HG02588 (cell line): ENCODE data around the gene TMEM120B.

Experiments used
- ATAC-seq: cut with Tn5 transposase; IDR thresholded peaks from one replicate; pipeline ENCODE4 v1.9.1; 2021; ENCODE audit warnings: mild to moderate bottlenecking, moderate library complexity; ENCODE audit not compliant: unreplicated experiment

TMEM120B gene

GRCh38 chr12:121770813-121771625 lies 58.5 kb downstream of the TMEM120B start:
- no peak for ATAC-seq

GRCh38 chr12:121773011-121773777 lies 60.6 kb downstream of the TMEM120B start:
- ATAC-seq: peak; percentile 64

- no peak for ATAC-seq
These were observed 62.5 kb downstream of the TMEM120B start for GRCh38 chr12:121774968-121775474.

- no peak for ATAC-seq
These were observed 62.9 kb downstream of the TMEM120B start for GRCh38 chr12:121775501-121775900.

- ATAC-seq: no peak
These were observed 63.9 kb downstream of the TMEM120B start for GRCh38 chr12:121776190-121777098.

GRCh38 chr12:121778567-121779421 lies 66.2 kb downstream of the TMEM120B start:
- ATAC-seq: no peak

- ATAC-seq: no peak
These were observed 66.9 kb downstream of the TMEM120B start for GRCh38 chr12:121779422-121779895.

GRCh38 chr12:121780429-121780828 lies 67.9 kb downstream of the TMEM120B start:
- ATAC-seq: no peak

- peak; percentile 7 for ATAC-seq
These were observed 69.0 kb downstream of the TMEM120B start for GRCh38 chr12:121781484-121781997.

- peak; percentile 46 for ATAC-seq
These were observed 69.7 kb downstream of the TMEM120B start for GRCh38 chr12:121781998-121782979.

- ATAC-seq: no peak
These were observed 71.2 kb downstream of the TMEM120B start for GRCh38 chr12:121783766-121784165.

- no peak for ATAC-seq
These were observed 71.9 kb downstream of the TMEM120B start for GRCh38 chr12:121784460-121784859.

GRCh38 chr12:121786440-121786825 lies 73.9 kb downstream of the TMEM120B start:
- no peak for ATAC-seq

GRCh38 chr12:121787063-121788025 lies 74.8 kb downstream of the TMEM120B start:
- no peak for ATAC-seq

GRCh38 chr12:121788176-121788818 lies 75.7 kb downstream of the TMEM120B start:
- ATAC-seq: no peak

GRCh38 chr12:121789233-121789781 lies 76.8 kb downstream of the TMEM120B start:
- ATAC-seq: no peak
